ENCODE results near the gene NDUFV1. TPM values are rescaled to one million over a fixed set of nuclear protein-coding genes. Genes with fewer than 3 reads are reported as not detected.

Gene NDUFV1
- total RNA-seq, 6 experiments from 2014 or later, result 151 to 214 (median 163) TPM

- intact Hi-C loops (cut with DNase I), result no loop called here
- DNase-seq (peak; percentile 35 to 58 (median 51)), ATAC-seq (no peak)
Observed at GRCh38 chr11:67631411-67631810, 24.7 kb downstream of the NDUFV1 start.

DNA sequence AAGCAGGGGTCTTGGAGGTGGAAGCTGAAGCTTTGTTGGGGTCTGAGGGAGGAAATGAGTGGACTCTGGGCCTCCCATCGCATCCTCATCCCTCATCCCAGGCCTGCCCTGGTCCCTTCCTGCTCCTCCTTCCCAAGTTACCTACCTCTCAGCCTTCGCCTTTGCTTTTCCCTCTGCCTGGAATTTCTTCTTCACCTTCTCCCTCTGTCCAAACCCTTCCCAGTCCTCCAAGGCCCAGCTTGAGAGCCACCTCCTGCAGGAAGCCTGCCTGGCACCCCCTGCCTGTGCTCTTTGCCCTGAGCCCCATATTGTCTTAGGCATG is 25.1 kb downstream of the NDUFV1 start:
- intact Hi-C loops (cut with DNase I), result no loop called here
- H3K4me1 ChIP-seq, result peaks cover 0 to 31% (median 15%) of the 10 kb centered on the region in 4 donors
- no peak for DNase-seq
- H3K4me3 ChIP-seq, result no peak overlapping the region
- TF ChIP-seq CTCF (IDR thresholded peaks at IDR 0.05) (no peak), POLR2A (IDR thresholded peaks at IDR 0.05) (no peak)
- no peak for ATAC-seq
- no peaks in the 10 kb centered on the region for H3K9me3 ChIP-seq
- H3K36me3 ChIP-seq, result no peaks in the 10 kb centered on the region
- H3K27me3 ChIP-seq, result no peaks in the 10 kb centered on the region
- 63% methylated on average over 2 of the region's 2 CpGs for WGBS (ENCODE audit: insufficient coverage, low coverage, low lambda C conversion rate, missing lambda C conversion rate)
- peak overlapping the region in 2 of 3 donors; percentile 69 to 79 for H3K27ac ChIP-seq

More at GRCh38 chr11:67631411-67631810, 24.7 kb downstream of the NDUFV1 start:
- Histone ChIP-seq H3K27ac (peak overlapping the region in 2 of 3 donors; percentile 71 to 79), H3K4me3 (no peak overlapping the region), H3K27me3 (no peaks in the 10 kb centered on the region), H3K9me3 (no peaks in the 10 kb centered on the region), H3K4me1 (peaks cover 0 to 31% (median 15%) of the 10 kb centered on the region in 4 donors), H3K36me3 (no peaks in the 10 kb centered on the region)
- TF ChIP-seq POLR2A (IDR thresholded peaks at IDR 0.05) (no peak), CTCF (IDR thresholded peaks at IDR 0.05) (no peak)
- no CpG with 5 or more reads among the region's 7 CpGs for WGBS (ENCODE audit: insufficient coverage, low coverage, low lambda C conversion rate, missing lambda C conversion rate)

DNA sequence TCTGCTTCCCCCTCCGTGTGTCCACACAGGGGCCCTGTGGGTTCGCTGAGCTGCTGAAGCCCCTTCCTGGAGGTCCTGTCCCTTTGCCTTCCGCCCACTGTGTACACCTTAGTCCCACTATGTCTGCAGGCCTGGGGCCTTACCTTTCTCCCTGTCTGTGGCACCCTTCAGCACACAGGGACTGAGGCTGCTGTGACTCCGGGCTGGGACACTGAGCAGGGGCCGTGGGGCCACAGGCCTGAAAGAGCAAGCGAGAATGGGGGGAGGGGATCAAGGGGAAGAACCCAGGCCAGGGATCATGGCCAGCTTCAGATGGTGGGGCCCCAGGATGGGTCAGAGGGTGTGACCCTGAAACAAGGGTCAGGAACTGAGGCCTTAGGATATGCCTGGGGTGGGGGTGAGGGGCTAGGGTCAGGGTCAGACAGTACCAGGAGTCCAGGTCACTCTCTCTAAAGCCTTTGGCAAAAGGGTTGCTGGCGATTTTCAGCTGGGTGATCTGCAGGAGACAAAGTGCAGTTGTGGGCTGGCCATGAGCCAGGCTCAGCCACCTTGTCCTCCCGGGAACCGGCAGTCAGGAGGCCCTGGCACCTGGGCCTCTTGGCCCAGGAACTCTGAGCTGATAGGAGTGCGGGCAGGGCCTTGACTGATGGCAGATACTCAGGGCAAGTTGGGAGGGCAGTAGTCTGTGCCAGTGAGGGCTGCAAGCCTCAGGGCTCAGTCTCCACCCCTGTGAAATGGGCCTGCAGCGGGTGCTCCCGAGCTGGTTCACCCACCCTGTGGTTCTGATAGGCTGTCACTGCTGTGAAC is 25.6 kb downstream of the NDUFV1 start:
- TF ChIP-seq POLR2A (IDR thresholded peaks at IDR 0.05), result no peak
- no peak for TF ChIP-seq CTCF (IDR thresholded peaks at IDR 0.05)
- intact Hi-C loops (cut with DNase I), result no loop called here
- Histone ChIP-seq H3K27ac (peak overlapping the region in 2 of 3 donors; percentile 69 to 79), H3K4me3 (no peak overlapping the region), H3K36me3 (no peaks in the 10 kb centered on the region), H3K9me3 (no peaks in the 10 kb centered on the region), H3K27me3 (no peaks in the 10 kb centered on the region), H3K4me1 (peaks cover 0 to 31% (median 15%) of the 10 kb centered on the region in 4 donors)
- 35% methylated on average over 5 of the region's 12 CpGs for WGBS (ENCODE audit: insufficient coverage, low coverage, low lambda C conversion rate, missing lambda C conversion rate)
- DNase-seq (peak; percentile 89 to 96 (median 96)), ATAC-seq (peak; percentile 23 to 53 (median 38))

- ATAC-seq (no peak), DNase-seq (peak; percentile 20 to 54 (median 47))
- intact Hi-C loops (cut with DNase I), result no loop called here
- Histone ChIP-seq H3K36me3 (no peaks in the 10 kb centered on the region), H3K27me3 (no peaks in the 10 kb centered on the region), H3K9me3 (no peaks in the 10 kb centered on the region), H3K27ac (peak overlapping the region in 2 of 3 donors; percentile 69 to 79), H3K4me3 (no peak overlapping the region), H3K4me1 (peaks cover 0 to 31% (median 15%) of the 10 kb centered on the region in 4 donors)
- no peak for TF ChIP-seq CTCF (IDR thresholded peaks at IDR 0.05)
- WGBS (ENCODE audit: insufficient coverage, low coverage, low lambda C conversion rate, missing lambda C conversion rate), result 81% methylated on average over 14 of the region's 30 CpGs
Observed at GRCh38 chr11:67632982-67633755, 26.4 kb downstream of the NDUFV1 start.

All from right lobe of liver (tissue), 6 donors.